Epithelial cell of esophagus (primary cell): ENCODE measurements around the gene RBMS2.

Source experiments
- DNase-seq: peaks from one replicate; pipeline ENCODE4 v3.0.0; 2010; ENCODE audit warnings: low read depth
- H3K4me3 ChIP-seq: 2 replicates; pipeline ENCODE4 v1.5.1; 2011; ENCODE audit warnings: mild to moderate bottlenecking, low read length, control low read depth
- TF ChIP-seq, protein P1 (sequence below): IDR thresholded peaks from 2 replicates; pipeline ENCODE4 v1.5.1; 2011; ENCODE audit warnings: low read depth, mild to moderate bottlenecking, low read length, control low read depth, inconsistent platforms; ENCODE audit not compliant: insufficient read depth; ENCODE audit errors: missing control alignments

RBMS2 gene

DNA sequence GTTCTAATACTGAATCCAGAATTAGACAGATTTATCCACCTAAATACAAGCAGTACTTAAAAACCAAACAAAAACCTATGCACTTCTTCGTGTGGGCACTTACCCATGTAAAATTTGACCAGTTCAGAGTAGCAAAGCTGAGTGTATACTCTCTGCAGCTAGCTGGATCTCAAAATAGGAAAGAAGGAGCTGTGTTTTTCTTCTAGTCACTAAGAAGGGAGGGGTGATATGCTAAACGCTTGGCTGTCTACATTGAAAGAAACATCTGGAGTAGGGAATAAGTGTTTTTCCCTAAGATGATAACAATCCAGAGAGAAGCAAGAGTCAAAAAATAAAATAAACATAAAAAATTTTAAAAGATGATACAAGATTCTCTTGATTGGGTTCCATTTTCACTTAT lies 20.0 kb downstream of the RBMS2 start:
- no peak overlapping the region for H3K4me3 ChIP-seq
- TF ChIP-seq, protein P1, sequence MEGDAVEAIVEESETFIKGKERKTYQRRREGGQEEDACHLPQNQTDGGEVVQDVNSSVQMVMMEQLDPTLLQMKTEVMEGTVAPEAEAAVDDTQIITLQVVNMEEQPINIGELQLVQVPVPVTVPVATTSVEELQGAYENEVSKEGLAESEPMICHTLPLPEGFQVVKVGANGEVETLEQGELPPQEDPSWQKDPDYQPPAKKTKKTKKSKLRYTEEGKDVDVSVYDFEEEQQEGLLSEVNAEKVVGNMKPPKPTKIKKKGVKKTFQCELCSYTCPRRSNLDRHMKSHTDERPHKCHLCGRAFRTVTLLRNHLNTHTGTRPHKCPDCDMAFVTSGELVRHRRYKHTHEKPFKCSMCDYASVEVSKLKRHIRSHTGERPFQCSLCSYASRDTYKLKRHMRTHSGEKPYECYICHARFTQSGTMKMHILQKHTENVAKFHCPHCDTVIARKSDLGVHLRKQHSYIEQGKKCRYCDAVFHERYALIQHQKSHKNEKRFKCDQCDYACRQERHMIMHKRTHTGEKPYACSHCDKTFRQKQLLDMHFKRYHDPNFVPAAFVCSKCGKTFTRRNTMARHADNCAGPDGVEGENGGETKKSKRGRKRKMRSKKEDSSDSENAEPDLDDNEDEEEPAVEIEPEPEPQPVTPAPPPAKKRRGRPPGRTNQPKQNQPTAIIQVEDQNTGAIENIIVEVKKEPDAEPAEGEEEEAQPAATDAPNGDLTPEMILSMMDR = no peak
- DNase-seq = no peak

DNA sequence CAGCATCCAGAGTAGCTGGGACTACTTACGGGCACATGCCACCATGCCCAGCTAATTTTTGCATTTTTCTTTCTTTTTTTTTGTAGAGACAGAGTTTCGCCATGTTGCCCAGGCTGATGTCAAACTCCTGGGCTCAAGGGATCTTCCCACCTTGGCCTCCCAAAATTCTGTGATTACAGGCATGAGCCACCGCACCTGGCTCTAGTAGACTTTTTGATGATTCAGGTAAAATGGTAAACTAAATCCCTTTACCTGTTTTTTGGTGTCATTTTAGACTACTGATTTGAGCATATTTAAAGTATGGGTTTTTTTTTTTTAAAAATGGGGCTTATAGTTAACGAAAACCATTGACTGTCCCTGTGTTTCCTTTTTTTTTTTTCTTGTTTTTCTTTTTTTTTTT lies 20.5 kb downstream of the RBMS2 start:
- no peak for DNase-seq
- H3K4me3 ChIP-seq = no peak overlapping the region
- TF ChIP-seq, protein P1 = no peak

DNA sequence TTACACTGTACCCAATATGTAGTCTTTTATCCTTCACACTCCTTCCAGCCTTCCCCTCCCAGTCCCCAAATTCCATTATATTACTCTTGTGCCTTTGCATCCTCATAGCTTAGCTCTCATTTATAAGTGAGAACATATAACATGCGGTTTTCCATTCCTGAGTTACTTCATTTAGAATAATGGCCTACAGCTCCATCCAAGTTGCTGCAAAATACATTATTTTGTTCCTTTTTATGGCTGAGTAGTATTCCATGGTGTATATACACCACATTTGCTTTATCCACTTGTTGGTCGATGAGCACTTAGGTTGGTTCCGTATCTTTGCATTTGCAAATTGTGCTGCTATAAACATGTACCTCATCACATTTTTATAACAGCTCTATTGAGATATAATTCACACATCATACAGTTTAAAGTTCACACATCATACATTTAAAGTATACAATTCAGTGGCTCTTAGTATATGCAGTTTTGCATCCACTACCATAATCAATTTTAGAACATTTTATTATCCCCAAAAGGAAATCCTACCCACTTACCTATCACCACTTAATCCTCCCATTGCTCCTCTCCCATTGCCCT lies 23.5 kb downstream of the RBMS2 start:
- H3K4me3 ChIP-seq = no peak overlapping the region
- TF ChIP-seq, protein P1 = no peak
- no peak for DNase-seq

DNA sequence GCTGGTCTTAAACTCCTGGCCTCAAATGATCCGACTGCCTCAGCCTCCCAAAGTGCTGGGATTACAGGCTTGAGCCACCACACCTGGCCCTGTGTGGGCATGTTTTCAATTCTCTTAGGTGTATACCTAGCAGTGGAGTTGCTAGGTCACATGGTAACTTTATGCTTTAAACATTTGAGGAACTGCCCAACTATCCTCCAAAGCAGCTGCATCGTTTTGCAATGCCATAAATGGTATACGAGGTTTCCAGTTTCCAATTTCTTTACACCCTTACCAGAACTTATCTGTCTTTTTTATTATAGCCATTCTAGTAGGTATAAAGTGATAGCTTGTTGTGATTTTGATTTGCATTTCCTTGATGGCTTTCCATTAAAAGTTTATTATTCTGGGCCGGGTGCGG lies 25.1 kb downstream of the RBMS2 start:
- DNase-seq = no peak
- TF ChIP-seq, protein P1 = no peak
- H3K4me3 ChIP-seq = no peak overlapping the region

DNA sequence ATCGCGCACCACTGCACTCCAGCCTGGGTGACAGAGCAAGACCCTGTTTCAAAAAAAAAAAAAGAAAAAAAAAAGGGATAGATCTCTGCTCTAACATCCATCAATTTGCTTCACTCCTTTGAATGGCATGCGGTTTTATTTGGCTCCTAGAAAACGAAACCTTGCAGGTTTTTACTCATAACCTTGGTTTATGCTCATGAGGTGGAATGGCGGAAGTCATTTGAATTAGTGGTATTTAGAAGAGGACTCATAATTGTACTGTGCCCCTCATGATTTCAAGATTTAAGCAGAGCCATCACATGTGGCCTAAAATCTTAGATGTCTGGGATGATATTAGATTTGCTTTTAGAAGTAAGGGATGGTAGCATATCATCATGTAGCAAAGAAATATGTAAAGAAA lies 29.4 kb downstream of the RBMS2 start:
- TF ChIP-seq, protein P1 = no peak
- DNase-seq = no peak
- no peak overlapping the region for H3K4me3 ChIP-seq

GRCh38 chr12:56565510-56566101 lies 44.0 kb downstream of the RBMS2 start:
- TF ChIP-seq, protein P1 = no peak
- no peak overlapping the region for H3K4me3 ChIP-seq
- DNase-seq = peak; percentile 37

DNA sequence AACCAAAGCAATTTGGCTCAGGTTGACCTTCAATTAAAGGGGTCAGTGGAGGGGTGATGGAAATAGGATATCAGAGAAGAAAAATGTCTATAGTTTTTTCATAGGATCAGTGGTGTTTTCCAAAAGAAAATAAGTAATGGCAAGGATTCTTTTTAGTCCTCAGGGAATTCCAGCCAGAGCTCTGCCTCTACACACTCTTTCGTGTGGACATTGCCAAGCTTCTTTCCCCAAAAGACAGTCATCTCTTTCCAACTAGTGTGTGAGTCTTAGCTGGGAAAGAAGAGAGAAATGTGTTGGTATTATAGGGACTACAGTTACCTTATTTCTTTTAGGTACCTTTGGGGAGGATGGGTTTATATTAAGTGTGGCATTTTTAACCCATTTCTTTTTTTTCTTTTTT lies 46.5 kb downstream of the RBMS2 start:
- H3K4me3 ChIP-seq = no peak overlapping the region
- DNase-seq = no peak
- TF ChIP-seq, protein P1 = no peak
